A549 (cell line): ENCODE results near the gene HIGD1A. TPM values are rescaled to one million over a fixed set of nuclear protein-coding genes. Genes with fewer than 3 reads are reported as not detected.

Source experiments
- ATAC-seq, 2 experiments: fragments of 200-7000 bp in 1 of 2; fragments of >200 bp in 1 of 2; cut with Nextera tagmentation in 1 of 2; cut with Tn5 transposase in 1 of 2; 3 replicates each; pipeline versions ENCODE4 v1.8.0 to v1.9.1; 2018 to 2020; ENCODE audit warnings: mild to moderate bottlenecking in 1 of 2, moderate library complexity in 1 of 2
- CTCF ChIA-PET: fragments of 300-600 bp; sonication (Branson Sonifier 250); formaldehyde crosslinking; extraction: SDS; loops from one replicate; lab custom pipeline; 2021; ENCODE audit warnings: antibody characterized with exemption, inconsistent platforms; lab: Yijun Ruan, JAX
- POLR2A ChIA-PET: fragments of 350-600 bp; formaldehyde crosslinking; extraction: SDS; loops from one replicate; lab custom pipeline; 2021; ENCODE audit warnings: antibody characterized with exemption, inconsistent platforms; lab: Yijun Ruan, JAX
- DNase-seq, 2 experiments: peaks; one replicate each; pipeline versions ENCODE4 v3.0.0 to v3.0.0-alpha.2; 2011 to 2016; ENCODE audit warnings: low read depth in 1 of 2, low spot score in 1 of 2
- FAIRE-seq: peaks from 2 replicates; lab custom pipeline; 2011; peaks lifted over from hg19 to GRCh38; lab: Jason Lieb, UNC
- H3K27ac ChIP-seq, 2 experiments: fragments of >200 bp; sonication (Bioruptor Twin); formaldehyde crosslinking; 3 replicates each; pipeline ENCODE4 v1.5.1; 2016 to 2017
- H3K4me1 ChIP-seq: fragments of >200 bp; sonication (Bioruptor Twin); formaldehyde crosslinking; 3 replicates; pipeline ENCODE4 v1.6.1; 2016
- H3K4me2 ChIP-seq: fragments of >200 bp; sonication (Bioruptor Twin); formaldehyde crosslinking; 3 replicates; pipeline ENCODE4 v1.6.1; 2016
- H3K4me3 ChIP-seq: fragments of >200 bp; sonication (Bioruptor Twin); formaldehyde crosslinking; 3 replicates; pipeline ENCODE4 v1.5.1; 2016
- H3K9me3 ChIP-seq: fragments of >200 bp; sonication (Bioruptor Twin); formaldehyde crosslinking; 3 replicates; pipeline ENCODE4 v1.6.1; 2016
- BHLHE40 ChIP-seq: IDR thresholded peaks from 2 replicates; pipeline ENCODE4 v1.6.1; 2012; ENCODE audit warnings: low read depth, low read length, inconsistent platforms
- CBX2 ChIP-seq: fragments of 200-600 bp; sonication (generic); IDR thresholded peaks from 2 replicates; pipeline ENCODE4 v1.6.1; 2016; ENCODE audit warnings: low read depth, mild to moderate bottlenecking, borderline replicate concordance
- CBX8 ChIP-seq: fragments of 200-600 bp; sonication (generic); IDR thresholded peaks from 2 replicates; pipeline ENCODE4 v1.6.1; 2016
- EHF ChIP-seq: fragments of 250-450 bp; sonication (Bioruptor Pico); IDR thresholded peaks from 2 replicates; pipeline ENCODE4 v1.5.0; 2020; ENCODE audit warnings: mild to moderate bottlenecking
- EP300 ChIP-seq, 2 experiments: fragments of >200 bp; sonication (Bioruptor Twin); formaldehyde crosslinking; IDR thresholded peaks; 2 replicates in 1 of 2; 3 replicates in 1 of 2; pipeline ENCODE4 v1.6.1; 2016 to 2017
- FOSB ChIP-seq: fragments of 250-450 bp; sonication (Bioruptor Pico); IDR thresholded peaks from 2 replicates; pipeline ENCODE4 v1.5.0; 2020; ENCODE audit warnings: mild to moderate bottlenecking, moderate library complexity
- FOSL2 ChIP-seq, 2 experiments: fragments of 450-650 bp in 1 of 2; fragments of >200 bp in 1 of 2; sonication (Bioruptor Twin) in 1 of 2; formaldehyde crosslinking; IDR thresholded peaks; 2 replicates each; pipeline versions ENCODE4 v1.5.0 to v1.6.1; 2016 to 2020; ENCODE audit warnings: mild to moderate bottlenecking in 1 of 2, moderate library complexity in 1 of 2
- GATA3 ChIP-seq: IDR thresholded peaks from 2 replicates; pipeline ENCODE4 v1.6.1; 2012; ENCODE audit warnings: borderline replicate concordance
- HOXB13 ChIP-seq: fragments of 250-450 bp; sonication (Bioruptor Pico); IDR thresholded peaks from 2 replicates; pipeline ENCODE4 v1.5.0; 2020; ENCODE audit warnings: low read depth, mild to moderate bottlenecking, moderate library complexity
- JUNB ChIP-seq: fragments of >200 bp; sonication (Bioruptor Twin); formaldehyde crosslinking; IDR thresholded peaks from 2 replicates; pipeline ENCODE4 v1.6.1; 2016
- MAFK ChIP-seq: fragments of 450-650 bp; IDR thresholded peaks from 2 replicates; pipeline ENCODE4 v1.6.1; 2014; ENCODE audit not compliant: partially characterized antibody
- MAZ ChIP-seq: fragments of 150-350 bp; IDR thresholded peaks from 2 replicates; pipeline ENCODE4 v1.6.1; 2014; ENCODE audit warnings: antibody characterized with exemption, low read depth, low read length, borderline replicate concordance
- NFE2L2 ChIP-seq: fragments of 150-350 bp; conservative IDR thresholded peaks from 2 replicates; pipeline ENCODE4 v1.6.1; 2014; ENCODE audit warnings: low read length
- POLR2A ChIP-seq: IDR thresholded peaks from 2 replicates; pipeline ENCODE4 v1.6.1; 2012; ENCODE audit warnings: mild to moderate bottlenecking, low read length
- RAD21 ChIP-seq, 2 experiments: fragments of >200 bp in 1 of 2; sonication (Bioruptor Twin) in 1 of 2; formaldehyde crosslinking in 1 of 2; IDR thresholded peaks in 1 of 2; conservative IDR thresholded peaks in 1 of 2; 2 replicates in 1 of 2; 3 replicates in 1 of 2; pipeline ENCODE4 v1.6.1; 2012 to 2018; ENCODE audit warnings: inconsistent platforms in 1 of 2
- RARB ChIP-seq: fragments of 250-450 bp; sonication (Bioruptor Pico); IDR thresholded peaks from 2 replicates; pipeline ENCODE4 v1.8.0; 2021; ENCODE audit warnings: mild to moderate bottlenecking, moderate library complexity
- RCOR1 ChIP-seq: fragments of 150-350 bp; IDR thresholded peaks from 2 replicates; pipeline ENCODE4 v1.6.1; 2014; ENCODE audit warnings: antibody characterized with exemption, low read length, low read depth
- RFX5 ChIP-seq: fragments of 450-650 bp; IDR thresholded peaks from 2 replicates; pipeline ENCODE4 v1.7.1; 2014; ENCODE audit warnings: antibody characterized with exemption, mild to moderate bottlenecking, moderate library complexity
- RNF2 ChIP-seq: fragments of 200-600 bp; sonication (generic); IDR thresholded peaks from 2 replicates; pipeline ENCODE4 v1.6.1; 2016; ENCODE audit warnings: low read depth, mild to moderate bottlenecking, antibody characterized with exemption, moderate library complexity, borderline replicate concordance
- SREBF2 ChIP-seq: fragments of 450-650 bp; IDR thresholded peaks from 2 replicates; pipeline ENCODE4 v1.6.1; 2014; ENCODE audit warnings: mild to moderate bottlenecking, moderate library complexity
- TP53 ChIP-seq: fragments of 250-450 bp; sonication (Bioruptor Pico); IDR thresholded peaks from 2 replicates; pipeline ENCODE4 v1.5.0; 2021; ENCODE audit warnings: mild to moderate bottlenecking, moderate library complexity
- ZFP36 ChIP-seq: fragments of 450-650 bp; IDR thresholded peaks from 2 replicates; pipeline ENCODE4 v1.6.1; 2014; ENCODE audit warnings: borderline replicate concordance; ENCODE audit not compliant: partially characterized antibody
- ZNF302 ChIP-seq: fragments of 250-450 bp; sonication (Bioruptor Pico); IDR thresholded peaks from 2 replicates; pipeline ENCODE4 v1.9.0; 2021; ENCODE audit warnings: inconsistent platforms, mild to moderate bottlenecking, moderate library complexity
- WGBS: methylation state at CpG from one replicate; pipeline ENCODE4 v1.1.6; 2017; ENCODE audit errors: missing lambda C conversion rate; 5-methylcytosine and 5-hydroxymethylcytosine counted together
- polyA plus RNA-seq, 4 experiments: library from polyadenylated mRNA; depleted of rRNA in 3 of 4; stranded (reverse); fragments of >200 nt; fragmentation: RNase III in 1 of 4; extraction: RNeasy Plus Mini Kit Qiagen cat#74134 plus additional on column Dnase treatment in 1 of 4; gene quantifications; 2 replicates in 3 of 4; 3 replicates in 1 of 4; pipeline ENCODE4 v1.2.3, GENCODE V29; 2011 to 2017
- TF ChIP-seq, protein P1 (sequence below): fragments of >200 bp; sonication (Bioruptor Twin); formaldehyde crosslinking; IDR thresholded peaks from 3 replicates; pipeline ENCODE4 v1.5.1; 2016
- TF ChIP-seq, protein P2 (sequence below): IDR thresholded peaks from 2 replicates; pipeline ENCODE4 v1.6.1; 2012

HIGD1A gene
- polyA plus RNA-seq, 2 of the 4 experiments (the other 2 are of a cell fraction) = 146 to 158 TPM

DNA sequence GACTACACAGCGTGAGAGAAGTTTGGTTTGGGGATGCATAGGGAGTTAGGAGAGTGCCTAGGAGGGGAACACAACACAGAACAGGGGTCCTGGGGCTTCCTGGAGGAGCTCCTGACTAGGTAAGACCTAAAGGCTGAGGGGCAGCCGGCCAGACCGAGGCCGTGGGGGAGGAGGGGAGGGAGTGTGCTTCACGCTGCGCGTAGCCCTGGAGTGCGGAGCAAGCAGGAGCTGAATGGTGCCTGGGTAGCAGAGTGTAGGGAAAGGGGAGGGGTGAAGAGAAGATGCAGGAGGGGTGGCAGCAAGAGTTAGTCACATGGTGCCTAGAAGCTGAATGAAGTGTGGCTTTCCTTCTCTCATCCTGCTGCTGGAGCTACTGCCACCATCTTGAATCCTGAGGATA, 69.3 kb downstream of the HIGD1A start:
- no peak for TF ChIP-seq CBX8
- no peak for TF ChIP-seq FOSL2 (IDR thresholded peaks at IDR 0.05)
- no peak for TF ChIP-seq FOSL2 (CRISPR knock-in tag; IDR thresholded peaks at IDR 0.05)
- no peak for TF ChIP-seq ZNF302 (CRISPR knock-in tag)
- no peak for TF ChIP-seq CBX2
- no peak for TF ChIP-seq TP53
- no peak for TF ChIP-seq JUNB
- no peak for TF ChIP-seq GATA3
- TF ChIP-seq, protein P1, sequence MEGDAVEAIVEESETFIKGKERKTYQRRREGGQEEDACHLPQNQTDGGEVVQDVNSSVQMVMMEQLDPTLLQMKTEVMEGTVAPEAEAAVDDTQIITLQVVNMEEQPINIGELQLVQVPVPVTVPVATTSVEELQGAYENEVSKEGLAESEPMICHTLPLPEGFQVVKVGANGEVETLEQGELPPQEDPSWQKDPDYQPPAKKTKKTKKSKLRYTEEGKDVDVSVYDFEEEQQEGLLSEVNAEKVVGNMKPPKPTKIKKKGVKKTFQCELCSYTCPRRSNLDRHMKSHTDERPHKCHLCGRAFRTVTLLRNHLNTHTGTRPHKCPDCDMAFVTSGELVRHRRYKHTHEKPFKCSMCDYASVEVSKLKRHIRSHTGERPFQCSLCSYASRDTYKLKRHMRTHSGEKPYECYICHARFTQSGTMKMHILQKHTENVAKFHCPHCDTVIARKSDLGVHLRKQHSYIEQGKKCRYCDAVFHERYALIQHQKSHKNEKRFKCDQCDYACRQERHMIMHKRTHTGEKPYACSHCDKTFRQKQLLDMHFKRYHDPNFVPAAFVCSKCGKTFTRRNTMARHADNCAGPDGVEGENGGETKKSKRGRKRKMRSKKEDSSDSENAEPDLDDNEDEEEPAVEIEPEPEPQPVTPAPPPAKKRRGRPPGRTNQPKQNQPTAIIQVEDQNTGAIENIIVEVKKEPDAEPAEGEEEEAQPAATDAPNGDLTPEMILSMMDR = no peak
- TF ChIP-seq EP300 (IDR thresholded peaks at IDR 0.05) = no peak
- no peak for TF ChIP-seq RAD21 (conservative IDR thresholded peaks at IDR 0.05 in 1 of 2, IDR thresholded peaks at IDR 0.05 in 1 of 2)
- TF ChIP-seq ZFP36 = no peak
- TF ChIP-seq MAZ = no peak
- TF ChIP-seq EHF = no peak
- no peak for TF ChIP-seq RARB (CRISPR knock-in tag)
- TF ChIP-seq RCOR1 = no peak
- TF ChIP-seq RFX5 = no peak
- FAIRE-seq = no peak
- Histone ChIP-seq H3K4me2 (no peak overlapping the region), H3K27ac (no peak overlapping the region), H3K4me1 (no peaks in the 10 kb centered on the region), H3K9me3 (no peaks in the 10 kb centered on the region), H3K4me3 (no peak overlapping the region)
- 74% methylated on average over 8 of the region's 8 CpGs for WGBS
- no peak for DNase-seq
- ChIA-PET POLR2A (no interaction called here), CTCF (interaction anchor here (0.7 to 1.2 kb wide), 3 partner anchors 9 to 12 kb away, joined by 3 to 4 read pairs (median 3); no protein-coding TSS in a partner anchor)
- no peak for ATAC-seq

DNA sequence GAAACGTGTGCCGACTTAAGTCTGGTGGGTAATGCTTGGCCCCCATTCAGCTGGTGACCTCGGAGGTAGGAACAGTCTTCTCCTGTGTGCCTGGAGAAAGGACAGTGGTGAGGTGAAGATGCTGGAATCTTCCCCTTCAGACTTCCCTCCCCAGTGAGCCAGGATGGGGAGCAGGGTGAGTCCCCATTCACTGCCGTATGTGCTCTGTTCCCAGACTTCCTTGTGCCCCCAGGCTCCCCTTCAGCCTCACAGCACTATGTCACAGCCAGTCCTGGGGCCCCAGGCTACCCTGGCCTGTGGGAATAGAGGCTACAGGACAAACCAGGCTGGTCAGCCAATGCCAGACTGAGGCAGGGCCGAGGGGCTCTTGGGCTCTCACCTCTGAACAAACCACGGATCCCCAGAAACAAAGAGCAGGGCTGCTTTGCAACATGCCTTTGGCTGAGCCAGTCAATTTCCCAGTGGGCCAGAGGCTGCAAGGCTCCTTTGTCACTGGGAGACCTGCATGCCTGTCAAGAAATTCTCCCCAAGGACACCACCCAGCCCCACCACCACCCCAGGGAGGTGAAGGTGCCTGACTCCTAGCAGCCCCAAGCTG, 69.9 kb downstream of the HIGD1A start:
- WGBS = 58% methylated on average over 3 of the region's 6 CpGs
- H3K4me2 ChIP-seq = no peak overlapping the region
- H3K27ac ChIP-seq = no peak overlapping the region
- no peaks in the 10 kb centered on the region for H3K9me3 ChIP-seq
- POLR2A ChIA-PET = no interaction called here
- CTCF ChIA-PET = interaction anchor here (1.2 to 1.4 kb wide), 3 partner anchors 8 to 75 kb away, joined by 3 to 4 read pairs (median 4); no protein-coding TSS in a partner anchor
- ATAC-seq (no peak), DNase-seq (no peak), FAIRE-seq (no peak)
- no peak overlapping the region for H3K4me3 ChIP-seq
- no peaks in the 10 kb centered on the region for H3K4me1 ChIP-seq
- no peak for TF ChIP-seq POLR2A
- no peak for TF ChIP-seq BHLHE40
- no peak for TF ChIP-seq GATA3
- TF ChIP-seq SREBF2 = no peak
- TF ChIP-seq, protein P1 = no peak
- TF ChIP-seq NFE2L2 = no peak
- no peak for TF ChIP-seq MAZ
- TF ChIP-seq, protein P2, sequence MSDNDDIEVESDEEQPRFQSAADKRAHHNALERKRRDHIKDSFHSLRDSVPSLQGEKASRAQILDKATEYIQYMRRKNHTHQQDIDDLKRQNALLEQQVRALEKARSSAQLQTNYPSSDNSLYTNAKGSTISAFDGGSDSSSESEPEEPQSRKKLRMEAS = no peak
- TF ChIP-seq MAFK = no peak
- TF ChIP-seq ZNF302 (CRISPR knock-in tag) = no peak
- TF ChIP-seq FOSB (CRISPR knock-in tag) = no peak
- no peak for TF ChIP-seq HOXB13 (CRISPR knock-in tag)
- no peak for TF ChIP-seq TP53
- no peak for TF ChIP-seq CBX2
- no peak for TF ChIP-seq RNF2
